Neural progenitor cell (in vitro differentiated cells): ENCODE data around the gene ABCC1. TPM values are rescaled to one million over a fixed set of nuclear protein-coding genes. Genes with fewer than 3 reads are reported as not detected.
A peak's percentile ranks its signal among the peaks of the same experiment; 100 is the strongest.

ENCODE experiments used
- DNase-seq: peaks from one replicate; pipeline ENCODE4 v3.0.0-alpha.2; 2016; ENCODE audit warnings: low spot score
- H2AFZ ChIP-seq: fragments of 200-600 bp; sonication (generic); replicated peaks from 2 replicates; pipeline ENCODE4 v1.6.1; 2016; ENCODE audit warnings: antibody characterized with exemption
- H3F3A ChIP-seq: fragments of 200-600 bp; sonication (generic); 2 replicates; pipeline ENCODE4 v1.6.1; 2016; ENCODE audit warnings: antibody characterized with exemption, low read depth
- H3K27ac ChIP-seq: fragments of 200-600 bp; sonication (generic); 2 replicates; pipeline ENCODE4 v1.5.1; 2016; ENCODE audit warnings: mild to moderate bottlenecking
- H3K27me3 ChIP-seq: fragments of 200-600 bp; sonication (generic); 2 replicates; pipeline ENCODE4 v1.6.1; 2016; ENCODE audit warnings: mild to moderate bottlenecking, moderate library complexity
- H3K36me3 ChIP-seq: fragments of 200-600 bp; sonication (generic); 2 replicates; pipeline ENCODE4 v1.5.1; 2016
- H3K4me1 ChIP-seq: fragments of 200-600 bp; sonication (generic); 2 replicates; pipeline ENCODE4 v1.6.1; 2016; ENCODE audit warnings: mixed run types
- H3K4me2 ChIP-seq: fragments of 200-600 bp; sonication (generic); 2 replicates; pipeline ENCODE4 v1.6.1; 2016
- H3K4me3 ChIP-seq: fragments of 200-600 bp; sonication (generic); 2 replicates; pipeline ENCODE4 v1.5.1; 2016
- H3K79me2 ChIP-seq: fragments of 200-600 bp; sonication (generic); 2 replicates; pipeline ENCODE4 v1.6.1; 2016; ENCODE audit warnings: low read depth
- H3K9ac ChIP-seq: fragments of 200-600 bp; sonication (generic); 2 replicates; pipeline ENCODE4 v1.6.1; 2016
- H3K9me3 ChIP-seq: fragments of 200-600 bp; sonication (generic); 2 replicates; pipeline ENCODE4 v1.5.1; 2016; ENCODE audit warnings: low read depth
- H4K20me1 ChIP-seq: fragments of 200-600 bp; sonication (generic); 2 replicates; pipeline ENCODE4 v1.6.1; 2016; ENCODE audit warnings: low read depth
- H3K27ac Mint-ChIP-seq: 3 replicates; pipeline ENCODE4 v1.8.0; 2021; ENCODE audit warnings: mixed read lengths
- H3K27me3 Mint-ChIP-seq: 2 replicates; pipeline ENCODE4 v1.8.0; 2022; ENCODE audit warnings: low read depth, mild to moderate bottlenecking, inconsistent platforms, moderate library complexity, mixed read lengths; ENCODE audit not compliant: insufficient read depth
- H3K36me3 Mint-ChIP-seq: 3 replicates; pipeline ENCODE4 v1.8.0; 2021; ENCODE audit warnings: mixed read lengths
- H3K4me1 Mint-ChIP-seq: 3 replicates; pipeline ENCODE4 v1.8.0; 2021; ENCODE audit warnings: mixed read lengths
- H3K4me3 Mint-ChIP-seq: 3 replicates; pipeline ENCODE4 v1.8.0; 2021; ENCODE audit warnings: mild to moderate bottlenecking, moderate library complexity, mixed read lengths
- H3K9me3 Mint-ChIP-seq: 3 replicates; pipeline ENCODE4 v1.8.0; 2020; ENCODE audit warnings: mixed read lengths
- EZH2 ChIP-seq: fragments of 200-600 bp; sonication (generic); IDR thresholded peaks from 2 replicates; pipeline ENCODE4 v1.6.1; 2017; ENCODE audit warnings: antibody characterized with exemption, mild to moderate bottlenecking, moderate library complexity
- EZH2phosphoT487 ChIP-seq: fragments of 200-600 bp; sonication (generic); IDR thresholded peaks from 2 replicates; pipeline ENCODE4 v1.6.1; 2017; ENCODE audit warnings: antibody characterized with exemption
- total RNA-seq: library from RNA; depleted of rRNA; stranded (reverse); fragments of >200 nt; gene quantifications from 2 replicates; pipeline ENCODE4 v1.2.3, GENCODE V29; 2015; ENCODE audit warnings: low replicate concordance
- TF ChIP-seq, protein P1 (sequence below): fragments of 200-600 bp; sonication (generic); IDR thresholded peaks from 2 replicates; pipeline ENCODE4 v1.5.1; 2017; ENCODE audit warnings: antibody characterized with exemption, mild to moderate bottlenecking

The ABCC1 gene
- total RNA-seq, 1 donor from 2014 or later = 17.5 TPM

DNA sequence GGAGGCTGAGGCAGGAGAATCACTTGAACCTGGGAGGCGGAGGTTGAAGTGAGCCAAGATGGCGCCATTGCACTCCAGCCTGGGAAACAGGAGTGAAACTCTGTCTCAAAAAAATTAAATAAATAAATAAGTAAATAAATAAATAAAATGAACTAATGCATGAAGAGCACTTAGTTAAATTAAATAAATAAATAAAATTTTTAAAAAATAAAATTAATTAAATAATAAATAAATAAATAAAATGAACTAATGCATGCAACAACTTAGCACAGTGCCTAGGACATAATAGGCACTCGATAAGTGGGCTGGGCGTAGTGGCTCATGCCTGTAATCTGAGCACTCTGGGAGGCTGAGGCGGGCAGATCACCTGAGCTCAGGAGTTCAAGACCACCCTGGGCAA is 45.5 kb upstream of the ABCC1 start:
- Histone ChIP-seq H3K79me2 (no peaks in the 10 kb centered on the region), H3K4me1 (no peaks in the 10 kb centered on the region), H2AFZ (no peak overlapping the region), H3K4me3 (no peak overlapping the region), H3K27me3 (no peaks in the 10 kb centered on the region), H4K20me1 (no peaks in the 10 kb centered on the region), H3K36me3 (no peaks in the 10 kb centered on the region), H3K9me3 (no peaks in the 10 kb centered on the region), H3K4me2 (no peak overlapping the region), H3K27ac (no peak overlapping the region), H3F3A (no peaks in the 10 kb centered on the region), H3K9ac (no peak overlapping the region)
- H3K27me3 Mint-ChIP-seq = peaks cover 5% of the 10 kb centered on the region
- H3K9me3 Mint-ChIP-seq = no peaks in the 10 kb centered on the region
- H3K36me3 Mint-ChIP-seq = no peaks in the 10 kb centered on the region
- H3K4me3 Mint-ChIP-seq = no peak overlapping the region
- no peak for DNase-seq
- no peak for TF ChIP-seq EZH2phosphoT487
- TF ChIP-seq EZH2 = no peak
- TF ChIP-seq, protein P1, sequence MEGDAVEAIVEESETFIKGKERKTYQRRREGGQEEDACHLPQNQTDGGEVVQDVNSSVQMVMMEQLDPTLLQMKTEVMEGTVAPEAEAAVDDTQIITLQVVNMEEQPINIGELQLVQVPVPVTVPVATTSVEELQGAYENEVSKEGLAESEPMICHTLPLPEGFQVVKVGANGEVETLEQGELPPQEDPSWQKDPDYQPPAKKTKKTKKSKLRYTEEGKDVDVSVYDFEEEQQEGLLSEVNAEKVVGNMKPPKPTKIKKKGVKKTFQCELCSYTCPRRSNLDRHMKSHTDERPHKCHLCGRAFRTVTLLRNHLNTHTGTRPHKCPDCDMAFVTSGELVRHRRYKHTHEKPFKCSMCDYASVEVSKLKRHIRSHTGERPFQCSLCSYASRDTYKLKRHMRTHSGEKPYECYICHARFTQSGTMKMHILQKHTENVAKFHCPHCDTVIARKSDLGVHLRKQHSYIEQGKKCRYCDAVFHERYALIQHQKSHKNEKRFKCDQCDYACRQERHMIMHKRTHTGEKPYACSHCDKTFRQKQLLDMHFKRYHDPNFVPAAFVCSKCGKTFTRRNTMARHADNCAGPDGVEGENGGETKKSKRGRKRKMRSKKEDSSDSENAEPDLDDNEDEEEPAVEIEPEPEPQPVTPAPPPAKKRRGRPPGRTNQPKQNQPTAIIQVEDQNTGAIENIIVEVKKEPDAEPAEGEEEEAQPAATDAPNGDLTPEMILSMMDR = no peak
- no peak overlapping the region for H3K27ac Mint-ChIP-seq
- no peaks in the 10 kb centered on the region for H3K4me1 Mint-ChIP-seq

DNA sequence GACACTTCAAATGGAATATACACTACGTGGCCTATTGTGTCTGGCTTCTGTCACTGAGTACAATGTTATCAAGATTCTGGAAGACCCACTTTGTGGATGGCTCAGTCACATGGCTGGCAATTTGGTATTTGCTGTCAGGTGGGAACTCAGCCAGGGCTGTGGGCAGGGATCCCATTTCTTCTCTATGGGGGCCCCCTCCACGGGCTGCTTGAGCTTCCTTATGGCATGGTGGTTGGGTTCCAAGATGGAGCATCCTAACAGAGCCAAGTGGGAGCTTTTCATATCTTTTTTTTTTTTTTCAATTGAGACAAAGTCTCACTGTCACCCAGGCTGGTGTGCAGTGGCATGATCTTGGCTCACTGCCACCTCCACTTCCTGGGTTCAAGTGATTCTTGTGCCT is 43.0 kb upstream of the ABCC1 start:
- Histone ChIP-seq H3K27ac (no peak overlapping the region), H3F3A (no peaks in the 10 kb centered on the region)
- no peak overlapping the region for H3K4me3 Mint-ChIP-seq

DNA sequence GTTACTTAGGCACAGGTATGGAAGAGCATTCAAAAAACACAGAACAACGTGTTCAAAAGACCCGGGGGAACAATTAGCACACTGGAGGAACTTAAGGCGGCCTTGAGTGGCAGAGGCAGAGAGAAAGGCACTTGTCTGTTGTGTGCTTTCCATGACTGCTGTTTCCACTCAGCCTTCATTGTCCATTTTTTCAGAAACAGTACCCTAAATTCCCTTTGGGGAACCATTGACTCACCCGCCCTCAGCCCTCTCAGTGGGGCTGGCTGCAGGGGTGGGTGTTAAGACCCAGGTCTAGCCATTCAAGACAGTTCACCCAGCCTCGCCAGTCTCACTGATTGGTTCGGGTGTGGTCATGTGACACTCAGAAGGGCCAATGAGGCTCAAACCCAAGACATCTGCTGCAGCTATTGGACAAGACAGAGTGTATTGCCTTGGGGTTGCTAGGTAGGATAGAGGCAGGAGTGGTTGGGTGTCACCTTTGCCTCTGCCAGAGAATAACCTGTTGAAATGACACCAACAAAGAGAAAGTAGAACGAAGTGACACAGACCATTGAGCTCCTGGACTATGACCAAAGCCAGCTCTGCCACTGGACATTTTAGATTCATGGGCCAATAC is 41.4 kb upstream of the ABCC1 start:
- Histone ChIP-seq H3K27me3 (no peaks in the 10 kb centered on the region), H2AFZ (peak overlapping the region; percentile 71), H3K79me2 (no peaks in the 10 kb centered on the region), H3K9ac (no peak overlapping the region), H3K9me3 (no peaks in the 10 kb centered on the region), H3F3A (no peaks in the 10 kb centered on the region), H3K4me2 (no peak overlapping the region), H3K27ac (no peak overlapping the region), H4K20me1 (no peaks in the 10 kb centered on the region), H3K4me3 (no peak overlapping the region), H3K4me1 (no peaks in the 10 kb centered on the region), H3K36me3 (no peaks in the 10 kb centered on the region)
- Mint-ChIP-seq H3K9me3 (no peaks in the 10 kb centered on the region), H3K27ac (no peak overlapping the region), H3K36me3 (no peaks in the 10 kb centered on the region), H3K27me3 (peaks cover 3% of the 10 kb centered on the region), H3K4me1 (no peaks in the 10 kb centered on the region), H3K4me3 (no peak overlapping the region)
- TF ChIP-seq EZH2phosphoT487 (no peak), EZH2 (no peak)
- TF ChIP-seq, protein P1 = no peak
- peak; percentile 72 for DNase-seq

More for the DNA sequence above, 43.0 kb upstream of the ABCC1 start:
- H3K36me3 Mint-ChIP-seq = no peaks in the 10 kb centered on the region
- no peak for DNase-seq
- H3K4me3 ChIP-seq = no peak overlapping the region
- H3K4me1 ChIP-seq = no peaks in the 10 kb centered on the region
- no peaks in the 10 kb centered on the region for H3K79me2 ChIP-seq
- H3K27me3 ChIP-seq = no peaks in the 10 kb centered on the region
- no peaks in the 10 kb centered on the region for H3K4me1 Mint-ChIP-seq
- no peak overlapping the region for H3K9ac ChIP-seq
- no peak overlapping the region for H2AFZ ChIP-seq
- H3K9me3 ChIP-seq = no peaks in the 10 kb centered on the region
- no peaks in the 10 kb centered on the region for H3K9me3 Mint-ChIP-seq
- no peak overlapping the region for H3K4me2 ChIP-seq
- peaks cover 5% of the 10 kb centered on the region for H3K27me3 Mint-ChIP-seq
- H3K27ac Mint-ChIP-seq = no peak overlapping the region
- no peaks in the 10 kb centered on the region for H3K36me3 ChIP-seq
- TF ChIP-seq EZH2 (no peak), EZH2phosphoT487 (no peak)
- TF ChIP-seq, protein P1 = no peak
- H4K20me1 ChIP-seq = no peaks in the 10 kb centered on the region
